Activated CD8-positive, alpha-beta T cell treated with anti-CD3 and anti-CD28 coated beads for 36 hours (primary cell): ENCODE data around the gene PELI3. TPM values are rescaled to one million over a fixed set of nuclear protein-coding genes. Genes with fewer than 3 reads are reported as not detected.

Experiments used
- ATAC-seq: fragments of 200-7000 bp; cut with Tn5 transposase; one replicate; pipeline ENCODE4 v1.10.0; 2021; ENCODE audit warnings: mild to moderate bottlenecking, moderate library complexity
- CTCF ChIA-PET: fragments of 350-600 bp; sonication (Branson Sonifier 250); formaldehyde crosslinking; loops from one replicate; lab custom pipeline; 2021; ENCODE audit warnings: antibody characterized with exemption; lab: Charles Lee
- POLR2A ChIA-PET: fragments of 350-600 bp; sonication (Branson Sonifier 250); formaldehyde crosslinking; loops from one replicate; lab custom pipeline; 2021; ENCODE audit warnings: antibody characterized with exemption; lab: Charles Lee
- DNase-seq: peaks from one replicate; pipeline ENCODE4 v3.0.0-alpha.2; 2020
- H3K27ac Mint-ChIP-seq: one replicate; pipeline ENCODE4 v1.8.0; 2021; ENCODE audit warnings: mild to moderate bottlenecking, mixed read lengths
- H3K27me3 Mint-ChIP-seq: one replicate; pipeline ENCODE4 v1.8.0; 2021; ENCODE audit warnings: mixed read lengths
- H3K36me3 Mint-ChIP-seq: one replicate; pipeline ENCODE4 v1.8.0; 2021; ENCODE audit warnings: low read depth, mixed read lengths
- H3K4me1 Mint-ChIP-seq: one replicate; pipeline ENCODE4 v1.8.0; 2021; ENCODE audit warnings: low read depth, mixed read lengths
- H3K4me3 Mint-ChIP-seq: one replicate; pipeline ENCODE4 v1.8.0; 2021; ENCODE audit warnings: mild to moderate bottlenecking, moderate library complexity, mixed read lengths
- H3K9me3 Mint-ChIP-seq: one replicate; pipeline ENCODE4 v1.8.0; 2021; ENCODE audit warnings: mixed read lengths
- CTCF ChIP-seq: fragments of 200-600 bp; IDR thresholded peaks from one replicate; pipeline ENCODE4 v1.8.0; 2022; ENCODE audit warnings: antibody characterized with exemption, mild to moderate bottlenecking
- intact Hi-C: fragments of 100-400 bp; cut with micrococcal nuclease; formaldehyde crosslinking; loops from one replicate; pipeline ENCODE4 v1.10.0; 2022
- total RNA-seq, 2 experiments: library from RNA; stranded (reverse); gene quantifications; one replicate each; pipeline ENCODE4 v1.2.3, GENCODE V29; 2021

The PELI3 gene
- total RNA-seq, 2 experiments from 2014 or later = 6.7 to 10.5 TPM

GRCh38 chr11:66473167-66473566, 6.5 kb downstream of the PELI3 start:
- no peaks in the 10 kb centered on the region for H3K9me3 Mint-ChIP-seq
- ChIA-PET POLR2A (no interaction called here), CTCF (no interaction called here)
- ATAC-seq (no peak), DNase-seq (no peak)
- H3K4me3 Mint-ChIP-seq = no peak overlapping the region
- H3K27me3 Mint-ChIP-seq = no peaks in the 10 kb centered on the region
- no peak overlapping the region for H3K27ac Mint-ChIP-seq
- no peak for TF ChIP-seq CTCF
- H3K4me1 Mint-ChIP-seq = peaks cover 10% of the 10 kb centered on the region
- intact Hi-C loops = loop anchor here (5.0 kb wide), 1 partner anchor 36 kb away; the partner anchor contains the start of gene MRPL11
- H3K36me3 Mint-ChIP-seq = peaks cover 2% of the 10 kb centered on the region

GRCh38 chr11:66473608-66474515, 7.2 kb downstream of the PELI3 start:
- H3K4me3 Mint-ChIP-seq = no peak overlapping the region
- intact Hi-C loops = loop anchor here (5.0 kb wide), 1 partner anchor 37 kb away; the partner anchor contains the start of gene MRPL11
- no peak for TF ChIP-seq CTCF
- peaks cover 11% of the 10 kb centered on the region for H3K4me1 Mint-ChIP-seq
- ATAC-seq = no peak
- ChIA-PET CTCF (no interaction called here), POLR2A (interaction anchor here (0.5 kb wide), 2 partner anchors 152 to 255 kb away, joined by 3 read pairs; no protein-coding TSS in a partner anchor)
- DNase-seq = no peak
- no peaks in the 10 kb centered on the region for H3K9me3 Mint-ChIP-seq
- no peaks in the 10 kb centered on the region for H3K27me3 Mint-ChIP-seq
- peaks cover 5% of the 10 kb centered on the region for H3K36me3 Mint-ChIP-seq
- H3K27ac Mint-ChIP-seq = no peak overlapping the region

GRCh38 chr11:66475349-66476172, 8.9 kb downstream of the PELI3 start:
- ATAC-seq (no peak), DNase-seq (no peak)
- H3K4me3 Mint-ChIP-seq = no peak overlapping the region
- H3K4me1 Mint-ChIP-seq = peaks cover 13% of the 10 kb centered on the region
- TF ChIP-seq CTCF = no peak
- POLR2A ChIA-PET = interaction anchor here (1.6 kb wide), 1 partner anchor 8 kb away, joined by 6 read pairs; no protein-coding TSS in a partner anchor
- peaks cover 6% of the 10 kb centered on the region for H3K36me3 Mint-ChIP-seq
- H3K9me3 Mint-ChIP-seq = no peaks in the 10 kb centered on the region
- CTCF ChIA-PET = no interaction called here
- intact Hi-C loops = loop anchor here (5.0 kb wide), 1 partner anchor 68 kb away; no protein-coding TSS in a partner anchor
- no peak overlapping the region for H3K27ac Mint-ChIP-seq
- no peaks in the 10 kb centered on the region for H3K27me3 Mint-ChIP-seq

- no peak for DNase-seq
- Mint-ChIP-seq H3K4me3 (no peak overlapping the region), H3K4me1 (peaks cover 18% of the 10 kb centered on the region), H3K9me3 (no peaks in the 10 kb centered on the region), H3K27ac (no peak overlapping the region), H3K27me3 (no peaks in the 10 kb centered on the region), H3K36me3 (peaks cover 5% of the 10 kb centered on the region)
- TF ChIP-seq CTCF = no peak
- ChIA-PET POLR2A (interaction anchor here (1.6 kb wide), 1 partner anchor 8 kb away, joined by 6 read pairs; no protein-coding TSS in a partner anchor), CTCF (interaction anchor here (1.1 kb wide), 1 partner anchor 90 kb away, joined by 3 read pairs; no protein-coding TSS in a partner anchor)
- no peak for ATAC-seq
- intact Hi-C loops = loop anchor here (5.0 kb wide), 1 partner anchor 69 kb away; no protein-coding TSS in a partner anchor
These were observed 9.6 kb downstream of the PELI3 start for GRCh38 chr11:66476173-66476840.
